SH-SY5Y (cell line): ENCODE results near the gene STAT4.

Experiments used
- GATA2 ChIP-seq: IDR thresholded peaks from 2 replicates; pipeline ENCODE4 v1.6.1; 2011; ENCODE audit warnings: mild to moderate bottlenecking, low read depth, low read length
- GATA3 ChIP-seq: IDR thresholded peaks from 2 replicates; pipeline ENCODE4 v1.6.1; 2011; ENCODE audit warnings: low read depth, mild to moderate bottlenecking, low read length, moderate library complexity

GRCh38 chr2:191158193-191158592 is 7.4 kb upstream of the STAT4 start:
- TF ChIP-seq GATA2 (no peak), GATA3 (no peak)
